ENCODE results near the gene TOMM5. TPM values are rescaled to one million over a fixed set of nuclear protein-coding genes. Genes with fewer than 3 reads are reported as not detected.

Gene TOMM5
- total and polyA plus RNA-seq, 2 of the 4 experiments (the other 2 are of a cell fraction) = 159 to 206 TPM

DNA sequence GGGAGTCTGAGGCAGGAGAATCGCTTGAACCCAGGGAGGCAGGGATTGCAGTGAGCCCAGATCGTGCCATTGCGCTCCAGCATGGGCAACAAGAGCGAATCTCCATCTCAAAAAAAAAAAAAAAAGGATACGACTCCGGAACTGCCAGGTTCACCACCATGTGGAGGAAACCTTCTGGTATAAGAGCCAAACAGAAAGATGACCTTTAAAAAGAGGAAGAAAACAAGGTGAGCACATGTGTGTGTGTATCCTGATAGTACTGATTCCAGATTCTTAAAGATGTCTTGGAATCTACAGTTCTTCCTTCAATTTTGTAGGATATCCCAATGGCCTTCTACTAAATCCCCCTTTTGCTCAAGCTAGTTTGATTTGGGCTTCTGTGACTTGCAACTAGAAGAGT is 49.9 kb downstream of the TOMM5 start:
- ChIA-PET CTCF (no interaction called here), POLR2A (ENCODE audit: unreplicated experiment) (no interaction called here)
- WGBS, 2 experiments (ENCODE audit: extremely low coverage in 2 of 2, insufficient read length in 1 of 2) = 83% methylated on average over 1 of the region's 6 CpGs; no CpG with 5 or more reads in 1 of the 2 experiments
- Histone ChIP-seq H2BK120ac (ENCODE audit: low read depth, low read length) (no peak overlapping the region), H3K9ac (ENCODE audit: low read depth, low read length) (no peak overlapping the region), H3K36me3 (ENCODE audit: control insufficient read depth, insufficient read depth, low read length) (peaks cover 18% of the 10 kb centered on the region), H3K18ac (ENCODE audit: low read depth, low read length) (no peak overlapping the region), H3K79me1 (ENCODE audit: low read depth in 1 of 2, low read length in 2 of 2) (peaks cover 0 to 7% of the 10 kb centered on the region in 2 experiments; a peak in 2 of 4 replicates), H3K4me1 (ENCODE audit: control insufficient read depth, insufficient read depth, low read length) (no peaks in the 10 kb centered on the region), H3K9me3 (ENCODE audit: control insufficient read depth, insufficient read depth, low read length) (no peaks in the 10 kb centered on the region), H2AK5ac (ENCODE audit: low read depth, low read length) (no peak overlapping the region), H2AFZ (replicated peaks; ENCODE audit: low read length, poor library complexity) (no peak overlapping the region), H3K56ac (ENCODE audit: extremely low read depth, insufficient read depth, low read length) (no peak overlapping the region), H4K5ac (ENCODE audit: low read depth, low read length) (no peak overlapping the region), H3K23ac (ENCODE audit: low read depth, low read length) (no peak overlapping the region), H4K20me1 (ENCODE audit: insufficient read depth, low read length) (no peaks in the 10 kb centered on the region), H3K27ac (ENCODE audit: insufficient read depth, low read length) (no peak overlapping the region), H2BK20ac (ENCODE audit: low read depth, low read length) (no peak overlapping the region), H3K4me2 (ENCODE audit: low read depth, low read length) (no peak overlapping the region), H3K27me3 (ENCODE audit: control insufficient read depth, insufficient read depth, low read length) (no peaks in the 10 kb centered on the region), H2BK15ac (ENCODE audit: low read depth, low read length) (no peak overlapping the region), H3K4me3 (ENCODE audit: insufficient read depth, low read depth, low read length) (no peak overlapping the region), H3K4ac (ENCODE audit: low read depth, low read length) (no peak overlapping the region), H3K14ac (replicated peaks; ENCODE audit: low read depth, low read length) (no peak overlapping the region), H4K8ac (ENCODE audit: low read depth in 2 of 2, low read length in 2 of 2) (no peak overlapping the region), H3K9me1 (ENCODE audit: insufficient read depth, low read length) (no peaks in the 10 kb centered on the region), H2BK5ac (ENCODE audit: low read depth, low read length, poor library complexity, severe bottlenecking) (no peak overlapping the region), H4K91ac (ENCODE audit: insufficient read depth, low read depth, low read length) (no peak overlapping the region), H2AK9ac (replicated peaks; ENCODE audit: low read depth, low read length, poor library complexity) (no peak overlapping the region)
- no peak for TF ChIP-seq MXI1 (IDR thresholded peaks at IDR 0.05; ENCODE audit: borderline replicate concordance, low read depth, low read length)
- TF ChIP-seq BHLHE40 (IDR thresholded peaks at IDR 0.05; ENCODE audit: low read depth, low read length) = no peak
- no peak for TF ChIP-seq NFE2L2 (IDR thresholded peaks at IDR 0.05; ENCODE audit: low read depth, low read length)
- TF ChIP-seq POLR2A (IDR thresholded peaks at IDR 0.05; ENCODE audit: low read depth, low read length) = no peak
- TF ChIP-seq, protein P1, sequence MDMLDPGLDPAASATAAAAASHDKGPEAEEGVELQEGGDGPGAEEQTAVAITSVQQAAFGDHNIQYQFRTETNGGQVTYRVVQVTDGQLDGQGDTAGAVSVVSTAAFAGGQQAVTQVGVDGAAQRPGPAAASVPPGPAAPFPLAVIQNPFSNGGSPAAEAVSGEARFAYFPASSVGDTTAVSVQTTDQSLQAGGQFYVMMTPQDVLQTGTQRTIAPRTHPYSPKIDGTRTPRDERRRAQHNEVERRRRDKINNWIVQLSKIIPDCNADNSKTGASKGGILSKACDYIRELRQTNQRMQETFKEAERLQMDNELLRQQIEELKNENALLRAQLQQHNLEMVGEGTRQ (IDR thresholded peaks at IDR 0.05; ENCODE audit: low read depth, low read length) = no peak
- TF ChIP-seq SMC3 (IDR thresholded peaks at IDR 0.05; ENCODE audit: low read depth, low read length) = no peak
- intact Hi-C loops (cut with micrococcal nuclease) = no loop called here
- in situ Hi-C loops (cut with MboI; ENCODE audit: low sequenced_read_pairs) = no loop called here
- dilution Hi-C loops (cut with HindIII; ENCODE audit: low sequenced_read_pairs, unreplicated experiment) = no loop called here
- no TSS peak for BruUV-seq (replicated peaks)
- ATAC-seq (ENCODE audit: low read depth) = no peak
- DNase-seq = no peak
